ENCODE data around the gene MGAT1.

- TF ChIP-seq CTCF (conservative IDR thresholded peaks at IDR 0.05; ENCODE audit: low read depth, low read length) (no peak), EZH2 (IDR thresholded peaks at IDR 0.05; ENCODE audit: borderline replicate concordance, low read depth, low read length, poor library complexity, severe bottlenecking) (no peak)
These were observed 15.5 kb upstream of the MGAT1 start for GRCh38 chr5:180817893-180818674.

Measured in A673 (cell line).